ENCODE measurements around the gene TNFRSF12A. TPM values are rescaled to one million over a fixed set of nuclear protein-coding genes. Genes with fewer than 3 reads are reported as not detected.

TNFRSF12A gene
- total and polyA plus RNA-seq, 2 of the 13 experiments (the other 11 are each of a cell fraction or from before 2014, with no cell fraction given) = 61.9 to 66.0 TPM

DNA sequence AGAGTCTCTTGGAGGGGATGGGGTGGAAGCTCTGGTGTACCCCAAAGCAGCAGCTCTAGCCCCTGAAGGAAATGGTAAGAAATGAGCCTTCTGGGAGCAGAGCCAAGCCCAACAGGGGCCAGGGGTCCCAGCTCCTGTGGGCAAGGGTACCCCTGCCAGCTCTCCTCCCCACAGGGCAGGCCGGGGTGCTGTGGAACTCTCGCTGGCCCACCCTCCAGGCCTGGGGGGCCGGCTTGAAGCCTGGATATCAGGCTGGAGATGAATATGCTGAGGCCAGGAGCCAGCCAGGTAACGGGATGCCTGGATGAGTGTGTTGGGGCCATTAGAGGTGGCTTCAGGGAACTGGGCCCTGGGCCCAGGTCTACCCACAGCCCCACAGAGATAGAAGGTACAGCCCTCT is 19.6 kb upstream of the TNFRSF12A start (continued):
- TF ChIP-seq, protein P1, sequence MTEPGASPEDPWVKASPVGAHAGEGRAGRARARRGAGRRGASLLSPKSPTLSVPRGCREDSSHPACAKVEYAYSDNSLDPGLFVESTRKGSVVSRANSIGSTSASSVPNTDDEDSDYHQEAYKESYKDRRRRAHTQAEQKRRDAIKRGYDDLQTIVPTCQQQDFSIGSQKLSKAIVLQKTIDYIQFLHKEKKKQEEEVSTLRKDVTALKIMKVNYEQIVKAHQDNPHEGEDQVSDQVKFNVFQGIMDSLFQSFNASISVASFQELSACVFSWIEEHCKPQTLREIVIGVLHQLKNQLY (CRISPR knock-in tag; IDR thresholded peaks at IDR 0.05) = no peak
- no peak for TF ChIP-seq U2AF2 (IDR thresholded peaks at IDR 0.05; ENCODE audit: low read depth, low read length)
- TF ChIP-seq, protein P2, sequence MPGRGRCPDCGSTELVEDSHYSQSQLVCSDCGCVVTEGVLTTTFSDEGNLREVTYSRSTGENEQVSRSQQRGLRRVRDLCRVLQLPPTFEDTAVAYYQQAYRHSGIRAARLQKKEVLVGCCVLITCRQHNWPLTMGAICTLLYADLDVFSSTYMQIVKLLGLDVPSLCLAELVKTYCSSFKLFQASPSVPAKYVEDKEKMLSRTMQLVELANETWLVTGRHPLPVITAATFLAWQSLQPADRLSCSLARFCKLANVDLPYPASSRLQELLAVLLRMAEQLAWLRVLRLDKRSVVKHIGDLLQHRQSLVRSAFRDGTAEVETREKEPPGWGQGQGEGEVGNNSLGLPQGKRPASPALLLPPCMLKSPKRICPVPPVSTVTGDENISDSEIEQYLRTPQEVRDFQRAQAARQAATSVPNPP (CRISPR knock-in tag; IDR thresholded peaks at IDR 0.05) = no peak
- TF ChIP-seq, protein P3, sequence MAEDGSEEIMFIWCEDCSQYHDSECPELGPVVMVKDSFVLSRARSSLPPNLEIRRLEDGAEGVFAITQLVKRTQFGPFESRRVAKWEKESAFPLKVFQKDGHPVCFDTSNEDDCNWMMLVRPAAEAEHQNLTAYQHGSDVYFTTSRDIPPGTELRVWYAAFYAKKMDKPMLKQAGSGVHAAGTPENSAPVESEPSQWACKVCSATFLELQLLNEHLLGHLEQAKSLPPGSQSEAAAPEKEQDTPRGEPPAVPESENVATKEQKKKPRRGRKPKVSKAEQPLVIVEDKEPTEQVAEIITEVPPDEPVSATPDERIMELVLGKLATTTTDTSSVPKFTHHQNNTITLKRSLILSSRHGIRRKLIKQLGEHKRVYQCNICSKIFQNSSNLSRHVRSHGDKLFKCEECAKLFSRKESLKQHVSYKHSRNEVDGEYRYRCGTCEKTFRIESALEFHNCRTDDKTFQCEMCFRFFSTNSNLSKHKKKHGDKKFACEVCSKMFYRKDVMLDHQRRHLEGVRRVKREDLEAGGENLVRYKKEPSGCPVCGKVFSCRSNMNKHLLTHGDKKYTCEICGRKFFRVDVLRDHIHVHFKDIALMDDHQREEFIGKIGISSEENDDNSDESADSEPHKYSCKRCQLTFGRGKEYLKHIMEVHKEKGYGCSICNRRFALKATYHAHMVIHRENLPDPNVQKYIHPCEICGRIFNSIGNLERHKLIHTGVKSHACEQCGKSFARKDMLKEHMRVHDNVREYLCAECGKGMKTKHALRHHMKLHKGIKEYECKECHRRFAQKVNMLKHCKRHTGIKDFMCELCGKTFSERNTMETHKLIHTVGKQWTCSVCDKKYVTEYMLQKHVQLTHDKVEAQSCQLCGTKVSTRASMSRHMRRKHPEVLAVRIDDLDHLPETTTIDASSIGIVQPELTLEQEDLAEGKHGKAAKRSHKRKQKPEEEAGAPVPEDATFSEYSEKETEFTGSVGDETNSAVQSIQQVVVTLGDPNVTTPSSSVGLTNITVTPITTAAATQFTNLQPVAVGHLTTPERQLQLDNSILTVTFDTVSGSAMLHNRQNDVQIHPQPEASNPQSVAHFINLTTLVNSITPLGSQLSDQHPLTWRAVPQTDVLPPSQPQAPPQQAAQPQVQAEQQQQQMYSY (CRISPR knock-in tag; IDR thresholded peaks at IDR 0.05) = no peak
- no peak for TF ChIP-seq FOXK1 (CRISPR knock-in tag; IDR thresholded peaks at IDR 0.05; ENCODE audit: borderline replicate concordance, low read depth)
- no peak for TF ChIP-seq NFYB (CRISPR knock-in tag; IDR thresholded peaks at IDR 0.05)

DNA sequence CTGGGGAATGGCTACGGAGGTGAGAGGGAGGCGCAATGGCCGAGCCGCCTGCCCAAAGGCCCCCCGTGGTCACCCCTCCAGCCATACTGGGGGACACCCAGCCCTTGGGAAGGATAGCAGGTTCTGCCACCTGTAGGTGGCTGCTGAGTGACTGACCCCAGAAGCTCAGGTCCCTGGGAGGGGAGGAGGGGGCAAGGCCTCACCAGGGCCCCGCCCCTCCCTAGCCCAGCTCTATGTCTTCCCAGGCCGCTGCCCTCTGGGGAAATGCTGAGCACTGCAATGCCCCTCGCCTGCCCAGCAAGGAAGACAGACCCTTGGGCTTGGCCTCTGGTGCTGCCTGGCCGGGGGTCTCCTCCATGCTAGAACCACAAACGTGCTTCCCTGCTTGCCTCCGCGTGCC is 18.9 kb upstream of the TNFRSF12A start:
- TF ChIP-seq CHD4 (IDR thresholded peaks at IDR 0.05; ENCODE audit: borderline replicate concordance, low read length) = no peak
- TF ChIP-seq REPIN1 (CRISPR knock-in tag; IDR thresholded peaks at IDR 0.05; ENCODE audit: borderline replicate concordance, low read depth) = no peak
- no peak for TF ChIP-seq ZNF251 (CRISPR knock-in tag; IDR thresholded peaks at IDR 0.05)
- no peak for TF ChIP-seq SYNCRIP (IDR thresholded peaks at IDR 0.05; ENCODE audit: insufficient read depth, low read depth, low read length)
- TF ChIP-seq NR2C2 (CRISPR knock-in tag; IDR thresholded peaks at IDR 0.05; ENCODE audit: borderline replicate concordance) = no peak
- TF ChIP-seq, protein P4, sequence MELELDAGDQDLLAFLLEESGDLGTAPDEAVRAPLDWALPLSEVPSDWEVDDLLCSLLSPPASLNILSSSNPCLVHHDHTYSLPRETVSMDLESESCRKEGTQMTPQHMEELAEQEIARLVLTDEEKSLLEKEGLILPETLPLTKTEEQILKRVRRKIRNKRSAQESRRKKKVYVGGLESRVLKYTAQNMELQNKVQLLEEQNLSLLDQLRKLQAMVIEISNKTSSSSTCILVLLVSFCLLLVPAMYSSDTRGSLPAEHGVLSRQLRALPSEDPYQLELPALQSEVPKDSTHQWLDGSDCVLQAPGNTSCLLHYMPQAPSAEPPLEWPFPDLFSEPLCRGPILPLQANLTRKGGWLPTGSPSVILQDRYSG (CRISPR knock-in tag; IDR thresholded peaks at IDR 0.05) = no peak
- TF ChIP-seq PHF20 (CRISPR knock-in tag; IDR thresholded peaks at IDR 0.05) = no peak
- TF ChIP-seq NFE2L2 (IDR thresholded peaks at IDR 0.05; ENCODE audit: low read length) = no peak
- TF ChIP-seq ZNF780A (CRISPR knock-in tag; IDR thresholded peaks at IDR 0.05) = no peak
- in situ Hi-C loops (cut with HindIII; ENCODE audit: extremely low pct_ligation_motif_present, low pct_unique_long_range_greater_than_20kb) = no loop called here
- no peaks in the 10 kb centered on the region for H4K20me1 ChIP-seq (ENCODE audit: insufficient read depth, low read length)
- CTCF ChIA-PET (ENCODE audit: low intra/inter-chr PET ratio, low total read pairs) = interaction anchor here (2.0 kb wide), 1 partner anchor 28 kb away, joined by 5 read pairs; no protein-coding TSS in a partner anchor
- H3K4me1 ChIP-seq (ENCODE audit: insufficient read depth, low read length) = peaks cover 24% of the 10 kb centered on the region
- no peak overlapping the region for H3K4me2 ChIP-seq (ENCODE audit: low read depth, low read length)
- H3K36me3 ChIP-seq (replicated peaks in 1 of 2; ENCODE audit: control insufficient read depth in 1 of 2, insufficient read depth in 2 of 2, low read length in 2 of 2) = no peaks in the 10 kb centered on the region
- H2AFZ ChIP-seq (ENCODE audit: low read length) = no peak overlapping the region
- no peaks in the 10 kb centered on the region for H3K79me2 ChIP-seq (ENCODE audit: insufficient read depth, low read length)
- no peak overlapping the region for H3K9ac ChIP-seq (ENCODE audit: insufficient read depth, low read depth, low read length)
- no peak for FAIRE-seq
- no TSS peak for BruUV-seq (replicated peaks)
- no peak for ATAC-seq
- intact Hi-C loops (cut with micrococcal nuclease; ENCODE audit: unreplicated experiment) = no loop called here
- DNase-seq (ENCODE audit: low spot score) = no peak
- POLR2A ChIA-PET = interaction anchor here (0.9 kb wide), 1 partner anchor 26 kb away, joined by 3 read pairs; no protein-coding TSS in a partner anchor
- no peaks in the 10 kb centered on the region for H3K9me3 ChIP-seq (ENCODE audit: low read length)
- no peak overlapping the region for H3K4me3 ChIP-seq (replicated peaks in 1 of 3; ENCODE audit: insufficient read depth in 1 of 3, low read depth in 2 of 3, low read length in 3 of 3)
- H3K27me3 ChIP-seq (ENCODE audit: control insufficient read depth in 1 of 2, insufficient read depth in 2 of 2, low read length in 2 of 2) = no peaks in the 10 kb centered on the region
- H3K27ac ChIP-seq (ENCODE audit: extremely low read length, insufficient read depth, low read length) = no peak overlapping the region
- WGBS (ENCODE audit: low lambda C conversion rate) = 87% methylated on average over 5 of the region's 12 CpGs

Measured in HepG2 (cell line).